Dermis microvascular lymphatic vessel endothelial cell (primary cell): Measurements from ENCODE around the gene NIN. TPM values are rescaled to one million over a fixed set of nuclear protein-coding genes. Genes with fewer than 3 reads are reported as not detected.
"Not testable (repeated sequence)": the region's sequence is repeated elsewhere in the genome, so short reads cannot be mapped to it uniquely, and the experiment has no call there.

ENCODE experiments used
- DNase-seq, 2 donors: peaks; one replicate each; pipeline versions ENCODE4 v3.0.0 to v3.0.0-alpha.2; 2010; ENCODE audit warnings: low read depth in 2 of 2
- total RNA-seq: library from RNA; depleted of rRNA; stranded (reverse); fragments of >200 nt; gene quantifications from 2 replicates; pipeline ENCODE4 v1.2.1, GENCODE V29; 2014

NIN gene
- total RNA-seq, 1 donor from 2014 or later = 21.4 TPM

DNA sequence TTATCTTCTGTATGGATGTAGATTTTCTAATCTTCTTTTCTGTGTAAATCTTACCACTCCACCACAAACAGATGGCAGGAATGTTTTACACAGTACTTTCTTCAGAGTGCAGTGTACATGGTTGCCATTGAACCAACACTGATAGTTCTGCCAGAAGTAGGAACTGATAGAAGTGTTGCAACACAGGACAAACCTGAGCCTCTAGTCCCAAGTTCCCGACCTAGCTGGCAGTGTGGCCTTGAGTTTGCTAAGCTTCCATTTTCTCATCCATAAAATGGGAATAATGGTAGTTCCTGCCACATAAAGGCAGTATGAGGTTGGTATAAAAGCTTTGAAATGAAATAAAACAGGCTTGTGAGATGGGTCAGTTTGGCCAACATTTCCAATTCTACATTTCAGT, 112.0 kb downstream of the NIN start:
- DNase-seq = no peak

GRCh38 chr14:50717811-50718210, 113.2 kb downstream of the NIN start:
- DNase-seq = no peak

GRCh38 chr14:50714450-50715073, 116.4 kb downstream of the NIN start:
- peak; percentile 36 to 61 for DNase-seq

GRCh38 chr14:50711043-50711442, 119.9 kb downstream of the NIN start:
- no peak for DNase-seq

- no peak for DNase-seq
These were observed 125.9 kb downstream of the NIN start for GRCh38 chr14:50705026-50705593.

DNA sequence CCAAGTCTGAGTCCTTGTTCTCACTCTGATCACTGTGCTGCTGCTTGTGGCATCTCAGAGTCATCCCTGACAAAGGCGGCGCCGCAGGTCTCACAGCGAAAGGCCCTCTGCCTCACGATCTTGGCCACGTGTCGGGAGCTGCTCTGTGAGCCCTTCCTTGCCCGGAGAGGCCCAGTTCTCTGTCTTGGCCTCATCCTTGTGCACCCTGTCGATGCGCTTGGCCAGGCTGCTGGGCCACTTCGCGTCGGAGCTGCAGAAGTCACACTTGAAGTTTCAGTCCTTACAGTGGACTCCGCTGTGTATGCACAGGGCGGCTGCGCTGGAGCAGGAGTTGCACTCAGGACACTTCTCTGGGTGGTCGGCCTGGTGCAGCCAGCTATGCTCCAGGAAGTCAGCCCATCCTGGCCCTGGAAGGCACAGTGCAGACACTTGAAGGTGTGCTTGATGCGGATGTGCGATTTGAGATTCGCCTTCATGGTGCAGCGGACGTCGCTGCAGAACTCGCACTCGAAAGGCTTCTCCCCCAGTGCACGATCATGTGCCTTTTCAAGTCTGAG, 126.4 kb downstream of the NIN start:
- no peak for DNase-seq

DNA sequence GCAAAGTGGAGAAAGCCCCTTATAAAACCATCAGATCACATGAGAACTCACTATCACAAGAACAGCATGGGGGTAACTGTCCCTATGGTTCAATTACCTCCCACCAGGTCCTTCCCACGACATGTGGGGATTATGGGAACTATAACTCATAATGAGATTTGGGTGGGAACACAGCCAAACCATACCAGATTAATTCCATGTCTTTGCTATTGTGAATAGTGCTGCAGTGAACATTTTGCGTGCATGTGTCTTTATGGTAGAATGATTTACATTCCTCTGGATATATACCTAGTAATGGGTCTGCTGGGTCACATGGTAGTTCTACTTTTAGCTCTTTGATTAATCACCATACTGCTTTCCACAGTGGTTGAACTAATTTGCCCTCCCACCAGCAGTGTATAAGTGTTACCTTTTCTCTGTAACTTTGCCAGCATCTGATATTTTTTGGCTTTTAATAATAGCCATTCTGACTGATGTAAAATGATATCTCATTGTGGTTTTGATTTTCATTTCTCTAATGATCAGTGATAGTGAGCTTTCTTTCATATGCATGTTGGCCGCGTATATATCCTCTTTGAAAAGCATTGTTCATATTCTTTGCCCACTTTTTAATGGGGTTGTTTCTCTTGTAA, 133.2 kb downstream of the NIN start:
- DNase-seq = no peak

DNA sequence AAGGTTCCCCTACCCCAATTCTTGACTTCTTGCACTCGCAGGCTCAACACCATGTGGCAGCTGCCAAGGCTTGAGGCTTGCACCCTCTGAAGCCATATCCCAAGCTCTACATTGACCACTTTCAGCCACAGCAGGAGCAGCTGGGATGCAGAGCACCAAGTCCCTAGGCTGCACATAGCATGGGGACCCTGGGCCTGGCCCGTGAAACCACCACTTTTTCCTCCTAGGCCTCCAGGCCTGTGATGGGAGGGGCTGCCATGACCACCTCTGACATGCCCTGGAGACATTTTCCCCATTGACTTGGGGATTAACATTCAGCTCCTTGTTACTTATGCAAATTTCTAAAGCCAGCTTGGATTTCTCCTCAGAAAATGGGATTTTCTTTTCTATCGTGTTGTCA, 136.7 kb downstream of the NIN start:
- not testable (repeated sequence) for DNase-seq

GRCh38 chr14:50688875-50689274, 142.1 kb downstream of the NIN start:
- DNase-seq = peak in 1 of 2 donors; percentile 9

DNA sequence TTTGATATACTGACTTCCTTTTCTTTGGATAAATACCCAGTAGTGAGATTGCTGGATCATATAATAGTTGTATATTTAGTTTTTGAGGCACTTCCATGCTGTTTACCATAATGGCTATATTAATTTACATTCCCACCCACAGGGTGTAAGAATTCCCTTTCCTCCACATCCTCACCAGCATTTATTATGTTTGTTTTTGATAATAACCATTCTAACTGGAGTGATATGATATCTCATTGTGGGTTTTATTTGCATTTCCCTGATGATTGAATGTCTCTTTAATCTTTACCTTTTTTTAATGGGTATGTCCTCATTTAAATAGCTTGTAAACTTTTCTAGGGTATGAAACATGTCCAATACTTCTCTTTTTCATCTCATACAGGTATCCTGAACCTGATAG, 151.3 kb downstream of the NIN start:
- DNase-seq = no peak

DNA sequence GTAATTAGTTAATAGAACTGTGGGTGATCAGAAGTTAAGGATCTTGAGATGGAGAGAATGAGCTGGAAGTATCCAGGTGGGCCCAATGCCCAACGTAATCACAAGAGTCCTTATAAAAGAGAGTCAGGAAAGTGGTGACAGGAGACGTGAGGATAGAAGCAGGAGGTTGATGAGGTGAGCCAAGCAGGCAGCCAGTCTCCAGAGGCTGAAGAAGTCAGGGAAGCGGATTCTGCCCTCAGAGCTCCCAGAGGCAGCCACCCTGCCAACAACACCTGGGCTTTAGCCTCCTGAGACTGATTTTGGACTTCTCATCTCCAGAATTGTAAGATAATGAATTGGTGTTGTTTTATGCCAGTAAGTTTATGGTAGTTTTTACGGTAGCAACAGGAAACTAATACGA, 152.8 kb downstream of the NIN start:
- no peak for DNase-seq

DNA sequence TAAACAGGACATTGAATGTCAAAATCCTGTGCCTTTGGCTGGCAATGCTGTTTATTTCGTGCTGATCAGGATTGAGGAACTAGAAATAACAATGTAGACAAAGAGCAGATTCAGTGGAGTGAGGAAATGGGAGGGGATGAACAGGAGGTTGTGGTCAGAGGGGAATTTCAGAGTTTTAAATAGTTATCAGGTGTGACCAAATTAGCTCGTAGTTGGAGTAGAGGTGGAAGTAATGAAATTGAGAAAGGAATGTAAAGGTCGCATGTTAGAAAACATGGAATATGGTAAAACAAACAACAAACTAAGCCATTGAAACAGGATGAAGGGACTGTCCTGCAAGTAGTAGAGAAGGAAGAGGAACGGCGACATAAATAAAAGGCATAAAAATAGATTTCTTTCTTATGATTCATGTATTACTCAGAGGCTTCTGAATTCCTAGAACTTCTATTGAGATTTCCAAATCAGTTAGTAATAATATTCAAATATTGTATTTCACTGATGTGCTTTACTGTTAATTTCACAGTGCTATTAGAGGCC, 153.4 kb downstream of the NIN start:
- DNase-seq = peak; percentile 40 to 79

DNA sequence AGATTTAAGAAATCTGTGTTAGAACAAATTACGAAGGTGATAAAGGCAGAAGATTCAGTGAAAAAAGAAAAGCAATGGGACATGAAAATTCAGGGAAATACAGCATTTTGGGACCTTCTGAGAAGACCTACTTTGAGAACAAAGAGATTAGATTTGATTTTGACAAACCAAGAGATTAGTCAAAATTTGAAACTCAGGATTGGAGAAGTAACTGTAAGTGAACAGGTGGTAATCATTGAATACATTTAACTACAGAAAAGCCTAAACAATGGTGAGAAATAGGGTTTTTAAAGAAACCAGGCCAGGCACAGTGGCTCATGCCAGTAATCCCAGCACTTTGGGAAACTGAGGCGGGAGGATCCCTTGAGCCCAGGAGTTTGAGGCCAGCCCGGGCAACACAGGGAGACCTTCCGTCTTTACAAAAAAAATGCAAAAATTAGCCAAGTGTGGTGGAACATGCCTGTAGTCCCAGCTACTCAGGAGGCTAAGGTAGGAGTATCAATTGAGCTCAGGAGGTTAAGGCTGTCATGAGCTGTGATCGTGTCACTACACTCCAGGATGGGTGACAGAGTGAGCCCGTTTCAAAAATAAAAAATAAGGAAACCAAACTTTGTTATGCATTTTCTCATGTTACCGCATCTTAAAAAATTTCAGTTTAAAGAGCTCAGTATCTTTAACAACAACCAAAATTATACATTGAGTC, 154.0 kb downstream of the NIN start:
- no peak for DNase-seq

DNA sequence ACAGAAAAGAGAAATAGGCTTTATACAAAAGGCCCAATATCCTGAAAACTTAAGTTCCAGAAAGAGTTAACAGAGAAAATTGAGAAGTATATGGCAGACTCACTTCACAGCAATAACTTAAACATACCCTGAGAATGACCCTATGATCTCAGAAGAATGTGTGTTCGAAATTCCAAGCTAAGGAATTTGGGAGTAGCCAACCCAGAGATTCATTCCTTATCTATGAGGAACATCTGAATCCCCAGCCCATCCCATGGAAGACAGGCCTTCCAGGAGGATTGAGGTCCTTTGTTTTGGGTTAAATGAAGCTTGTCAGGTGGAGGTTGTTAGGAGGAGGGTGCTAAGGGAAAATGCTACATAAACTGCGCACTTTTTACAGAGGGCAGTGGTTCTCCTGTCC, 155.4 kb downstream of the NIN start:
- DNase-seq = no peak

GRCh38 chr14:50670866-50671256, 160.1 kb downstream of the NIN start:
- no peak for DNase-seq

- no peak for DNase-seq
These were observed 160.6 kb downstream of the NIN start for GRCh38 chr14:50670196-50670865.

Other genes starting within 250 kb of the NIN start
- gene SAV1, start 162.9 kb downstream of the NIN start, total RNA-seq = 13.0 and 14.2 TPM in 2 replicates
- gene ABHD12B, start 40.9 kb upstream of the NIN start, total RNA-seq = not detected in 2 replicates
- gene PYGL, start 113.3 kb upstream of the NIN start, total RNA-seq = 73.3 and 82.7 TPM in 2 replicates